ENCODE results near the gene NT5C.

- TF ChIP-seq, protein P1, sequence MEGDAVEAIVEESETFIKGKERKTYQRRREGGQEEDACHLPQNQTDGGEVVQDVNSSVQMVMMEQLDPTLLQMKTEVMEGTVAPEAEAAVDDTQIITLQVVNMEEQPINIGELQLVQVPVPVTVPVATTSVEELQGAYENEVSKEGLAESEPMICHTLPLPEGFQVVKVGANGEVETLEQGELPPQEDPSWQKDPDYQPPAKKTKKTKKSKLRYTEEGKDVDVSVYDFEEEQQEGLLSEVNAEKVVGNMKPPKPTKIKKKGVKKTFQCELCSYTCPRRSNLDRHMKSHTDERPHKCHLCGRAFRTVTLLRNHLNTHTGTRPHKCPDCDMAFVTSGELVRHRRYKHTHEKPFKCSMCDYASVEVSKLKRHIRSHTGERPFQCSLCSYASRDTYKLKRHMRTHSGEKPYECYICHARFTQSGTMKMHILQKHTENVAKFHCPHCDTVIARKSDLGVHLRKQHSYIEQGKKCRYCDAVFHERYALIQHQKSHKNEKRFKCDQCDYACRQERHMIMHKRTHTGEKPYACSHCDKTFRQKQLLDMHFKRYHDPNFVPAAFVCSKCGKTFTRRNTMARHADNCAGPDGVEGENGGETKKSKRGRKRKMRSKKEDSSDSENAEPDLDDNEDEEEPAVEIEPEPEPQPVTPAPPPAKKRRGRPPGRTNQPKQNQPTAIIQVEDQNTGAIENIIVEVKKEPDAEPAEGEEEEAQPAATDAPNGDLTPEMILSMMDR (IDR thresholded peaks at IDR 0.05), result no peak
- TF ChIP-seq POLR2A (IDR thresholded peaks at IDR 0.05), result no peak
These were observed 49.6 kb upstream of the NT5C start for GRCh38 chr17:75181110-75181509.

All from Peyer's patch (tissue), 4 donors.